Mesodermal cell (in vitro differentiated cells): ENCODE results near the gene KRT5.

Experiments used
- H3K27ac ChIP-seq: 2 replicates; pipeline ENCODE4 v1.7.0; 2013; ENCODE audit warnings: mild to moderate bottlenecking, low read depth, low read length, moderate library complexity; ENCODE audit not compliant: severe bottlenecking
- H3K36me3 ChIP-seq: 2 replicates; pipeline ENCODE4 v1.7.1; 2013; ENCODE audit warnings: mild to moderate bottlenecking, low read length, moderate library complexity; ENCODE audit not compliant: control insufficient read depth, insufficient read depth
- H3K4me1 ChIP-seq: one replicate; pipeline ENCODE4 v1.7.1; 2013; ENCODE audit warnings: mild to moderate bottlenecking, low read length; ENCODE audit not compliant: insufficient read depth, control insufficient read depth, poor library complexity, severe bottlenecking
- H3K4me3 ChIP-seq: 2 replicates; pipeline ENCODE4 v1.7.0; 2013; ENCODE audit warnings: low read length, control low read depth, mild to moderate bottlenecking; ENCODE audit not compliant: insufficient read depth, poor library complexity, severe bottlenecking; ENCODE audit errors: extremely low read depth
- H3K9me3 ChIP-seq: 2 replicates; pipeline ENCODE4 v1.7.1; 2013; ENCODE audit warnings: mild to moderate bottlenecking, low read length, moderate library complexity; ENCODE audit not compliant: control insufficient read depth
- WGBS, 2 experiments: methylation state at CpG; one replicate each; pipeline ENCODE4 v1.1.5; 2013; ENCODE audit warnings: missing lambda C conversion rate in 2 of 2; ENCODE audit not compliant: insufficient coverage in 2 of 2; 5-methylcytosine and 5-hydroxymethylcytosine counted together

Gene KRT5

GRCh38 chr12:52527121-52527800 lies 7.1 kb upstream of the KRT5 start:
- WGBS, 2 experiments = 60 to 92% methylated on average over 2 to 3 of the region's 4 CpGs
- H3K27ac ChIP-seq = no peak overlapping the region
- H3K36me3 ChIP-seq = no peaks in the 10 kb centered on the region
- peaks cover 5% of the 10 kb centered on the region for H3K4me1 ChIP-seq
- H3K4me3 ChIP-seq = no peak overlapping the region
- no peaks in the 10 kb centered on the region for H3K9me3 ChIP-seq

- 53 to 69% methylated on average over 3 to 6 of the region's 8 CpGs for WGBS, 2 experiments
- no peaks in the 10 kb centered on the region for H3K9me3 ChIP-seq
- no peaks in the 10 kb centered on the region for H3K36me3 ChIP-seq
- H3K4me3 ChIP-seq = no peak overlapping the region
- no peak overlapping the region for H3K27ac ChIP-seq
- peaks cover 12% of the 10 kb centered on the region for H3K4me1 ChIP-seq
Observed at GRCh38 chr12:52526511-52526951, 6.3 kb upstream of the KRT5 start.

GRCh38 chr12:52525661-52526499 lies 5.7 kb upstream of the KRT5 start:
- Histone ChIP-seq H3K9me3 (no peaks in the 10 kb centered on the region), H3K4me3 (no peak overlapping the region), H3K27ac (no peak overlapping the region), H3K4me1 (peaks cover 16% of the 10 kb centered on the region), H3K36me3 (no peaks in the 10 kb centered on the region)
- 84% methylated on average over 9 to 10 of the region's 13 CpGs for WGBS, 2 experiments

GRCh38 chr12:52524898-52525591 lies 4.9 kb upstream of the KRT5 start:
- Histone ChIP-seq H3K4me1 (peaks cover 16% of the 10 kb centered on the region), H3K9me3 (no peaks in the 10 kb centered on the region), H3K36me3 (no peaks in the 10 kb centered on the region), H3K27ac (no peak overlapping the region), H3K4me3 (no peak overlapping the region)
- 77 to 93% methylated on average over 3 of the region's 5 CpGs for WGBS, 2 experiments

GRCh38 chr12:52524241-52524897 lies 4.2 kb upstream of the KRT5 start:
- H3K36me3 ChIP-seq = no peaks in the 10 kb centered on the region
- 87 to 90% methylated on average over 5 to 6 of the region's 6 CpGs for WGBS, 2 experiments
- H3K4me1 ChIP-seq = peaks cover 16% of the 10 kb centered on the region
- no peak overlapping the region for H3K4me3 ChIP-seq
- no peaks in the 10 kb centered on the region for H3K9me3 ChIP-seq
- no peak overlapping the region for H3K27ac ChIP-seq

- peaks cover 16% of the 10 kb centered on the region for H3K4me1 ChIP-seq
- no peaks in the 10 kb centered on the region for H3K36me3 ChIP-seq
- no peak overlapping the region for H3K27ac ChIP-seq
- WGBS, 2 experiments = 86% methylated on average over 2 of the region's 4 CpGs; no CpG with 5 or more reads in 1 of the 2 experiments
- no peaks in the 10 kb centered on the region for H3K9me3 ChIP-seq
- no peak overlapping the region for H3K4me3 ChIP-seq
Observed at GRCh38 chr12:52523824-52524223, 3.6 kb upstream of the KRT5 start.

GRCh38 chr12:52522346-52523011 lies 2.3 kb upstream of the KRT5 start:
- H3K4me1 ChIP-seq = peaks cover 16% of the 10 kb centered on the region
- no peaks in the 10 kb centered on the region for H3K9me3 ChIP-seq
- no peak overlapping the region for H3K27ac ChIP-seq
- 83 to 95% methylated on average over 4 to 9 of the region's 10 CpGs for WGBS, 2 experiments
- no peaks in the 10 kb centered on the region for H3K36me3 ChIP-seq
- H3K4me3 ChIP-seq = no peak overlapping the region

GRCh38 chr12:52521568-52522266 lies 1.5 kb upstream of the KRT5 start:
- H3K9me3 ChIP-seq = no peaks in the 10 kb centered on the region
- no peaks in the 10 kb centered on the region for H3K36me3 ChIP-seq
- 83 to 84% methylated on average over 6 to 9 of the region's 10 CpGs for WGBS, 2 experiments
- no peak overlapping the region for H3K4me3 ChIP-seq
- H3K4me1 ChIP-seq = peaks cover 16% of the 10 kb centered on the region
- H3K27ac ChIP-seq = no peak overlapping the region

- no peak overlapping the region for H3K4me3 ChIP-seq
- peaks cover 16% of the 10 kb centered on the region for H3K4me1 ChIP-seq
- H3K27ac ChIP-seq = no peak overlapping the region
- H3K9me3 ChIP-seq = no peaks in the 10 kb centered on the region
- WGBS, 2 experiments = 77 to 87% methylated on average over 8 of the region's 10 CpGs
- no peaks in the 10 kb centered on the region for H3K36me3 ChIP-seq
Observed at GRCh38 chr12:52521175-52521567, 977 bp upstream of the KRT5 start.

- Histone ChIP-seq H3K27ac (no peak overlapping the region), H3K36me3 (no peaks in the 10 kb centered on the region), H3K4me3 (no peak overlapping the region), H3K4me1 (peaks cover 16% of the 10 kb centered on the region), H3K9me3 (no peaks in the 10 kb centered on the region)
- 94% methylated on average over 2 to 3 of the region's 3 CpGs for WGBS, 2 experiments
Observed at GRCh38 chr12:52519387-52519703, 849 bp downstream of the KRT5 start.
